ENCODE measurements around the gene VAV1. TPM values are rescaled to one million over a fixed set of nuclear protein-coding genes. Genes with fewer than 3 reads are reported as not detected.

Gene VAV1
- total RNA-seq, 2 experiments from 2014 or later, result 123 to 132 TPM

- DNase-seq, result no peak
- peaks cover 15% of the 10 kb centered on the region for H3K36me3 Mint-ChIP-seq (ENCODE audit: low read depth)
- H3K4me1 Mint-ChIP-seq, result peaks cover 21% of the 10 kb centered on the region
- peak overlapping the region; percentile 13 for H3K27ac Mint-ChIP-seq
- ChIA-PET POLR2A (no interaction called here), CTCF (interaction anchor here (1.3 kb wide), 1 partner anchor 130 kb away, joined by 4 read pairs; no protein-coding TSS in a partner anchor)
- no peaks in the 10 kb centered on the region for H3K9me3 Mint-ChIP-seq
- H3K4me3 Mint-ChIP-seq, result no peak overlapping the region
- no peaks in the 10 kb centered on the region for H3K27me3 Mint-ChIP-seq
These were observed 39.0 kb upstream of the VAV1 start for GRCh38 chr19:6733338-6734095.

- ChIA-PET CTCF (interaction anchor here (0.6 to 1.3 kb wide), 2 partner anchors 75 to 129 kb away, joined by 3 to 4 read pairs; no protein-coding TSS in a partner anchor), POLR2A (no interaction called here)
- Mint-ChIP-seq H3K27ac (no peak overlapping the region), H3K4me1 (peaks cover 27% of the 10 kb centered on the region), H3K9me3 (no peaks in the 10 kb centered on the region), H3K36me3 (ENCODE audit: low read depth) (peaks cover 15% of the 10 kb centered on the region), H3K4me3 (no peak overlapping the region), H3K27me3 (no peaks in the 10 kb centered on the region)
- DNase-seq, result no peak
These were observed 38.3 kb upstream of the VAV1 start for GRCh38 chr19:6734096-6734696.

DNA sequence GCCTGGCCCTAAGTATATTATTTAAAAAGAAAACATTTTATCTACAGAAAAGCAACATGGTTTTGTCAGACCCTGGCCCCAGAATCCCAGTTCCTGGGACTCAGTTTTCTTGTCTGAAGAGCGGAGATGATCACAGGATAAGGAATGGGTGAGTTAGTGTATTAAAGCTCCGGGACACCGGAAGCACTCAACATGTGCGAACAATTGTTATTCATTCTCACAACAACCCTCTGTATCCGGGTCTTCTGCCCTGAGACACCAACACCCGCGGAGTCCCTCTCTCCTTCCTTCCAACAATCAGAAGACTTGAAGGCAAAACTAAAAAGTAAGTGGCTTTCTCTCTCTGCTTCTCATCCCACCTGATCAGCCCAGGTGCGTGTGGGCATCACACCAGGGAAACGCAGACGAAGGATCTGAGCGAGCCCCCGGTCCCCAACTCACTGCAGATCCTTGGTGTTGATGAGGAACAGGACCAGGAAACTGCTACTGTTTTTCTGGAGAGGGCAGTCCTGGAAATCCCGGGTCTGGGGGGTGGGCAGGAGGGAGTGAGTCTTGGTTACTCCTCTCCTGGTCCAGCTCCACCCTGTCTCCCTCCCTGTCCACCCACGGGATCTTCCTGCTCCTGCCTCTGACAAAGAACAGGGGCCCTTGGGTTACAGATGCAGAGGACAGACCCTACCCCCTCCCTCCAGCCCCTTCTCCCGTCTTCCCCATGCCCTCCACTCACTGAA, 37.2 kb upstream of the VAV1 start:
- DNase-seq, result no peak
- POLR2A ChIA-PET, result no interaction called here
- Mint-ChIP-seq H3K36me3 (ENCODE audit: low read depth) (peaks cover 12% of the 10 kb centered on the region), H3K4me1 (peaks cover 29% of the 10 kb centered on the region), H3K9me3 (no peaks in the 10 kb centered on the region), H3K27ac (peak overlapping the region; percentile 99), H3K4me3 (peak overlapping the region; percentile 95), H3K27me3 (no peaks in the 10 kb centered on the region)
- CTCF ChIA-PET, result interaction anchor here (1.1 to 2.3 kb wide), 3 partner anchors 26 to 65 kb away, joined by 3 to 6 read pairs (median 4); partner anchors contain the start of gene TNFSF14

GRCh38 chr19:6736169-6736916, 36.2 kb upstream of the VAV1 start:
- CTCF ChIA-PET, result interaction anchor here (0.7 to 2.7 kb wide), 18 partner anchors 15 to 244 kb away, joined by 3 to 8 read pairs (median 3); partner anchors contain the start of gene TNFSF14
- Mint-ChIP-seq H3K9me3 (no peaks in the 10 kb centered on the region), H3K27ac (peak overlapping the region; percentile 99), H3K4me3 (peak overlapping the region; percentile 95), H3K27me3 (no peaks in the 10 kb centered on the region), H3K36me3 (ENCODE audit: low read depth) (peaks cover 12% of the 10 kb centered on the region), H3K4me1 (peaks cover 35% of the 10 kb centered on the region)
- POLR2A ChIA-PET, result interaction anchor here (0.7 kb wide), 1 partner anchor 612 kb away, joined by 3 read pairs; the partner anchor contains the start of gene ARHGEF18
- DNase-seq, result peak; percentile 79

- Mint-ChIP-seq H3K4me3 (peak overlapping the region; percentile 95), H3K27me3 (no peaks in the 10 kb centered on the region), H3K27ac (peak overlapping the region; percentile 99), H3K36me3 (ENCODE audit: low read depth) (peaks cover 12% of the 10 kb centered on the region), H3K4me1 (peaks cover 39% of the 10 kb centered on the region), H3K9me3 (no peaks in the 10 kb centered on the region)
- CTCF ChIA-PET, result interaction anchor here (0.8 to 2.7 kb wide), 21 partner anchors 16 to 245 kb away, joined by 3 to 55 read pairs (median 4); partner anchors contain the start of gene TNFSF14
- POLR2A ChIA-PET, result interaction anchor here (0.7 to 1.0 kb wide), 3 partner anchors 119 to 612 kb away, joined by 3 to 4 read pairs (median 3); partner anchors contain the start of gene ARHGEF18
- DNase-seq, result no peak
These were observed 35.6 kb upstream of the VAV1 start for GRCh38 chr19:6736917-6737283.

DNA sequence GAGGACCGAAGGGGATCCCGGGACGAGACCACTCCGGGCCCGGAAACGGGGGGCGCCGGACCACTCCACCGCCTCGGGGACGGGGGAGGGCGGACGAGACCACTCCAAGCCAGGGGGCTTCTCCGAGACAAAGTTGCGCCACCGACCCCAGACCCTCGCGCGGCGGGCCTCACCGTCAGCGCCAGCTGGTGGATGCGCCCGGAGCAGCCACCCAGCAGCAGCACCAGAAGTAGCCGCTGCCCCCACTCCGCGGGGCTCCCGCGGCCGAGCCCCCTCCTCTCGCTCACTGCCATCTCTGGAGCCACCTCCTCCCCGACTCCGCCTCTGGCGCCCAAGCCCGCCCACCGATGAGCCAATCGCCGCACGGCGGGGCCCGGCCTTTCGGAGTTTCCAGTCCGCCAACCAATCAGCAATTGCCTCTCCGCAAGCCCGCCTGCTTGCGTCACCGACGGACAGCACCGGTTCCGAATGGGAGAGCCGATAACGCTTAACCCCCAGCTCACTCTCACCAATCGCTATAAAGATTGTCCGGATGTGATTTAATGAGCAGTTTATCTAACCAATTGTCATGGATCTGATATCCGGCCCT, 35.1 kb upstream of the VAV1 start, which contains the start of gene GPR108:
Gene GPR108, minus strand, starts transcription at position 297 of the 589 bp plus-strand sequence. Its CDS starts 4 bp downstream, at position 293.
- CTCF ChIA-PET, result interaction anchor here (0.6 to 2.7 kb wide), 22 partner anchors 9 to 245 kb away, joined by 3 to 55 read pairs (median 4); partner anchors contain the start of gene TNFSF14
- POLR2A ChIA-PET, result interaction anchor here (0.7 to 1.0 kb wide), 3 partner anchors 44 to 220 kb away, joined by 3 to 6 read pairs (median 4); no protein-coding TSS in a partner anchor
- Mint-ChIP-seq H3K27me3 (no peaks in the 10 kb centered on the region), H3K4me3 (peak within 1 kb of the TSS; percentile 95), H3K9me3 (no peaks in the 10 kb centered on the region), H3K4me1 (peaks cover 39% of the 10 kb centered on the region), H3K27ac (peak within 1 kb of the TSS; percentile 99), H3K36me3 (ENCODE audit: low read depth) (peaks cover 8% of the 10 kb centered on the region)
- DNase-seq, result peak; percentile 100

DNA sequence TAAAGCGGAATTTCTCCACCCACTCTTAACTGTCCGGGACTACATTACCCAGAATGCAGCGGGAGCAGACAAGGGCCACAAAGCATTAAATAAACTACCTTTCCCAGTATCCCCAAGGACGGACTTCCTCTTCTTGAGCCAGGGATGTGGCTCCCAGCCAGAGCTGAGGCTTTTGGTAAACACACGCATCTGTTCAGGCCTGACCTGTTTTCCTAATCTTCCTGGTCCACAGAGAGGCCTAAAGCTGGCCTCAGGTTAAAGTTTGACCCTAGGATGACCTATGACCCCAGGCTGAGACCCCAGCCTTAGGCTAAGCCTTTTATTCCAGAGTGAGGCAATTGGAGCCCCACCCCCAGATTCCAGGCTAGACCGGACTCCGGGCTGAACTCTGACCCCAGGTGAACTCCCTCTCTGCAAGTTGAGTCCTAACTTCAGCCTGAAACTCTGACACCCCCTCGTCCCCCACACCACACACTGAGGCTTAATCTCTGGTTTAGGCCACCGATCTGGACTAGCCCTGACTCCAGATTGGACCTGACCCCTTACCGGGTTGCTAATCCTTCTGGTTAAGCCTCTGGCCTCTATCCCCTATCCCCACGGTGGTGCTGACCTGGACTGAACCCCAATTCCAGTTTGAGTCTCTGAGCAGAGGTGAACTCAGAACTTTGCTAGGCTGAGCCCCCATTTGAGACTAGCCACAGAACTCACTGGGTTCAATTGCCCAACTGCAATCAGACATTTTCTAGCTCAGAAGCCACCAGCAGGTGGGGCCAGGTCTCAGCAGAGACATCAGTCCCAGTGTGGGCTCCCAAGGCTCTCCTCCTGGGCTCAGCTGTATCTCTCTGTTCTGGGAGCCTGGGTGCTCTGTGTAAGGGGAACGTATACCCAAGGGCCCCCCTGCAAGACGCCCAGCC, 34.4 kb upstream of the VAV1 start:
- ChIA-PET POLR2A (interaction anchor here (0.7 to 1.1 kb wide), 4 partner anchors 43 to 221 kb away, joined by 3 to 6 read pairs (median 4); no protein-coding TSS in a partner anchor), CTCF (interaction anchor here (0.6 to 2.7 kb wide), 35 partner anchors 10 to 246 kb away, joined by 3 to 55 read pairs (median 3); partner anchors contain the start of gene C3)
- no peaks in the 10 kb centered on the region for H3K9me3 Mint-ChIP-seq
- peaks cover 39% of the 10 kb centered on the region for H3K4me1 Mint-ChIP-seq
- no peaks in the 10 kb centered on the region for H3K27me3 Mint-ChIP-seq
- DNase-seq, result peak; percentile 84
- peak overlapping the region; percentile 95 for H3K4me3 Mint-ChIP-seq
- H3K36me3 Mint-ChIP-seq (ENCODE audit: low read depth), result peaks cover 5% of the 10 kb centered on the region
- peak overlapping the region; percentile 99 for H3K27ac Mint-ChIP-seq

GRCh38 chr19:6738787-6739389, 33.6 kb upstream of the VAV1 start:
- Mint-ChIP-seq H3K27me3 (no peaks in the 10 kb centered on the region), H3K36me3 (ENCODE audit: low read depth) (peaks cover 8% of the 10 kb centered on the region), H3K4me3 (peak overlapping the region; percentile 95), H3K9me3 (no peaks in the 10 kb centered on the region), H3K27ac (peak overlapping the region; percentile 99), H3K4me1 (peaks cover 39% of the 10 kb centered on the region)
- POLR2A ChIA-PET, result interaction anchor here (1.1 kb wide), 1 partner anchor 125 kb away, joined by 4 read pairs; no protein-coding TSS in a partner anchor
- CTCF ChIA-PET, result interaction anchor here (0.6 to 2.7 kb wide), 22 partner anchors 12 to 229 kb away, joined by 3 to 55 read pairs (median 4); partner anchors contain the start of gene C3
- DNase-seq, result peak; percentile 35

GRCh38 chr19:6739390-6739882, 33.1 kb upstream of the VAV1 start, which contains the start of gene TRIP10:
TRIP10 (plus strand) TSS chr19:6739680; CDS start chr19:6739762, 82 bp downstream.
- Mint-ChIP-seq H3K36me3 (ENCODE audit: low read depth) (peaks cover 13% of the 10 kb centered on the region), H3K27me3 (no peaks in the 10 kb centered on the region), H3K9me3 (no peaks in the 10 kb centered on the region), H3K4me3 (peak within 1 kb of the TSS; percentile 95), H3K27ac (peak within 1 kb of the TSS; percentile 99), H3K4me1 (peaks cover 39% of the 10 kb centered on the region)
- ChIA-PET POLR2A (no interaction called here), CTCF (interaction anchor here (1.1 to 2.5 kb wide), 6 partner anchors 13 to 223 kb away, joined by 3 to 55 read pairs (median 8); no protein-coding TSS in a partner anchor)
- DNase-seq, result peak; percentile 79

- H3K27ac Mint-ChIP-seq, result no peak overlapping the region
- no peak for DNase-seq
- H3K36me3 Mint-ChIP-seq (ENCODE audit: low read depth), result peaks cover 13% of the 10 kb centered on the region
These were observed 32.5 kb upstream of the VAV1 start for GRCh38 chr19:6739883-6740588.

More at GRCh38 chr19:6739883-6740588, 32.5 kb upstream of the VAV1 start:
- ChIA-PET POLR2A (no interaction called here), CTCF (no interaction called here)
- peaks cover 39% of the 10 kb centered on the region for H3K4me1 Mint-ChIP-seq
- H3K4me3 Mint-ChIP-seq, result peak overlapping the region; percentile 73
- no peaks in the 10 kb centered on the region for H3K9me3 Mint-ChIP-seq
- no peaks in the 10 kb centered on the region for H3K27me3 Mint-ChIP-seq
